ENCODE measurements around the gene GPHA2. TPM values are rescaled to one million over a fixed set of nuclear protein-coding genes. Genes with fewer than 3 reads are reported as not detected.
A peak's percentile ranks its signal among the peaks of the same experiment; 100 is the strongest.

Gene GPHA2
- total RNA-seq, 2 donors from 2014 or later: not detected

DNA sequence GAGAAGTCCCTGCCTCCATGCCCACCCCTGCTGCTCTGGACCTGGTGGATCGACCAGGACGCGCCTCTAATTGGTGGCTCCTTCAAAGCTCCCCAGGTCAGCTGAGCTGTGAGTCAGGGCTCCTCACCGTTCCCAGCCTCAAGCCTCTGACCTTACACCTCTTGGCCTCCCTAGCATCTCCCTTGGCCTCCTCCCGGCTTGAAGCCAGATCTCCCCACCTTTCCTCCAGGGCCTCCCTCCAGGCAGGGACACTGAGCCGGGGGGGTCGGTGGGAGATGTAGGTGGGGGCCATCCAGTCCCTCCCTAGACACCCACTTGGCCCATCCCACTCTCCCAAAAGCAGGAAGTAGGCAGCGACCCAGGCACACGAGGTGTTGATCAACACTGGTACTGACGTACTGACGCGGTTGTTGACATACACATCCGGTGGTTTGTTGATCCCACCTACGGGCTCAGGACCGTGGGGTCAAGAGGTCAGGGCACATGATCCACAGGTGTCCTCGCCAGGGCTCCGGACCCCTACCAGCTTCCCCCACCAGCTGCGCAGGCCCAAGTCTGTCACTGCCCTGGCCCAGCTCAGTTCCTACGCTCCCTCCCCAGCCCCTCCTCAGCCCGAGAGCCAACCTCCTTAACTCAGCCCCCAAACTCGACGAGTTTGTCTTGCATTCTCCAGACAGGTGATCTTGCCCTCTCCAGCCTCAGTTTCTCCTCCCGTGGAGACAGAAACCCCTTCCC lies 19.5 kb downstream of the GPHA2 start:
- DNase-seq: peak; percentile 52 to 67
- intact Hi-C loops (cut with DNase I, micrococcal nuclease): no loop called here
- ATAC-seq: peak; percentile 28

DNA sequence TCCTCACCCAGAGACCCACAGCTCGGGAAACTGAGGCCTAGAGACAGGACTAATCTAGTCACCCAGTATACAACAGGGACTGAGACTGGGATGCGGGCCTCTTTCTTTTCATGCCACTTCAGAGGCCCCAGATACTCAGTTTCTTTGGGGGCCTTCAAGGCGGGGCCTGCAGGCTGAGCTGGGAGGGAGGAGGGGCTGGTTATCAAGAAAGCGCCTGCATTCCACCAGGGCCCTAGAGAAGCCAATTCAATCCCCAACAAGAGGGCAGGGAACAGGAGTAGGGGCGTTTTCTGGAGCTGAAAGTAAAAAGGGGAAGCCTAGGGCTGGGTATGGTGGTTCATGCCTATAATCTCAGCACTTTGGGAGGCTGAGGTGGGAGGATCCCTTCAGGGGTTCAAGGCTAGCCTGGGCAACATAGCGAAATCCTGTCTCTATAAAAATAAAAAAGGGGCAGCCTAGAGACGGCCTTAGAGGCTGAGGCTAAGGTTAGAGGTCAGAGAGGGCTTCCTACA lies 20.3 kb downstream of the GPHA2 start:
- no peak for ATAC-seq

DNA sequence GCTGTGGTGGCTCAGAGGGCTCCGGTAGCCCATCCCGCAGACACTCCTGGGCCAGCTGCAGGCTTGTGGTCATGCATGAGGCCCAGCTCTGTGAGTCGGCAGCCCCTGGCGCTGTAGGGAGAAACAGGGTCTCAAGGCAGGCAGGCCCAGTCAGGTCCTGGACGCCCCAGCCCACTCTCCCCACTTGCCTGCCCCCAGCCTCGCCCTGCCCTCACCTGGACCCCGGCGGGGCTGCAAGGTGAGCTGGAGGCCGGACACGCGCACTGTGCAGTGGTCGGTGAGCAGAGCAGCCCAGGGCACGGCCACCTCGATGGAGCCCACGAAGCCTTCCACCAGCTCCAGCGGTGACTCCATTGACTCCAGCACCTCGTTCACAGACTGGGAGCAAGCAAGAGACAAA lies 21.6 kb downstream of the GPHA2 start:
- no peak for ATAC-seq
- intact Hi-C loops (cut with DNase I, micrococcal nuclease): no loop called here
- DNase-seq: no peak

More for the DNA sequence above, 20.3 kb downstream of the GPHA2 start:
- DNase-seq: no peak
- intact Hi-C loops (cut with DNase I, micrococcal nuclease): no loop called here

DNA sequence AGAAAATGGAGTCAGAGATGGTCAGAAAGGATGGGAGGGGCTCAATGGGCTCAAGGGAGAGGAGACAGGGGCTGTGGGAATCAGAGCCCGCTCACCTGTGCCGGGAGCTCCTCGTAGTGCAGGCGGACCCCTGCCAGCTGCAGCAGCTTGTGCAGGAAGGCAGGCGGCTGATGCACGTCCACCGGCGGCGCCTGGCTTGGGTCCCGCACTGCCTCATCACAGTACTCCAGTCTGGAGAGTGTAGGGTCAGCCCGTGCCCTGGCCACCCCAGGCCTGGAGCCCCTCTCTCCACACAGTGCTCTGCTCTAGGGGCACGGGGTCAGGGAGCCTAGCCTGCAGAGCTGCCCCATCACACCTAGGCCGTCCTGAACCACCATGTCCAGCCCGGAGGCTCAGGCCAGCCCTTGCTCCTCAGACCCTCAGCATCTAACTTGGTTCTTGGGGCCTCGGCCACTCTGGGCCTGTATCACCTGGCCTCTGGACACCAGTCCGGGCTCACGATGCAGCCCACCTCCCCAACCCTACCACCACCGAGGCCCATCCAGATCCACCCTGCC lies 22.4 kb downstream of the GPHA2 start:
- no peak for DNase-seq
- ATAC-seq: no peak
- intact Hi-C loops (cut with DNase I, micrococcal nuclease): no loop called here

DNA sequence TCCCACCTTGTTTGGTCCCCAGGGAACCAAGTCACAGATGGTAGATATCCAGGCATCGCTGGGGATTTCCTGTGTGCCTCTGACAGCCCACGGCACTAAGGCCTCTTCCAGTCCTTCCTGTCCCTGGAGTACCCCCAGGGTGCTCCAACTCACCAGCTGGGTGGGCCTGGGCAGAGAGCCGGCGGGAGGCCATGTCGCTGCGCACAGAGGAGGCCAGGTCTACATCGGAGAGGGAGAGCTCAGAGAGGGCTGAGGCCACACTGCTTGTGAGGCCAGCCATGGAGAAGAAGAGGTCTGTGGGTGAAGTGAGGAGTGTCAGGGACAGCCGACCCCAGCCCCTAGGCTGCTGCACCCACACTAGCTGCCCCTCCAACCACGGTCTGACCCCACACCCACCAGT lies 24.0 kb downstream of the GPHA2 start:
- no peak for DNase-seq
- intact Hi-C loops (cut with DNase I, micrococcal nuclease): no loop called here
- ATAC-seq: no peak

DNA sequence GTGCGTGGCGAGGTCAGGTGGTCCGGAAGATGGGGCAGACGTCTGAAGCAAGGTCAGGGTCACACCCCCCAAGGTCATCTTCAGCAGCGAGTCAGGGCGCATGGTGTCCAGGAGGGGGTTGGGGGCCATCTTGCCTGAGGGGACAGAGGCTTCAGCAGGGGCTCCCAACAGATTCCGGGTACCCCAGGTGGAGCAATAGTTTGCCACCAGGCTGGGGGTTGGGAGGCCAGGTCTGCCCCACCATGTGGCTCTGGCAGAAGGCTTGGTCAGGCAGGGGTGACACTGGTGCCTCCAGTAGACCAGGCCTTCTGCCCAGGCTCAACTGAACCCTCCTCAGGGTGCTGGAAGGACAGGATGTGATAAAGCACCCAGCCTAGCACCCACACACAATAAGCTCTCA lies 24.6 kb downstream of the GPHA2 start:
- intact Hi-C loops (cut with DNase I, micrococcal nuclease): no loop called here
- DNase-seq (no peak), ATAC-seq (no peak)

DNA sequence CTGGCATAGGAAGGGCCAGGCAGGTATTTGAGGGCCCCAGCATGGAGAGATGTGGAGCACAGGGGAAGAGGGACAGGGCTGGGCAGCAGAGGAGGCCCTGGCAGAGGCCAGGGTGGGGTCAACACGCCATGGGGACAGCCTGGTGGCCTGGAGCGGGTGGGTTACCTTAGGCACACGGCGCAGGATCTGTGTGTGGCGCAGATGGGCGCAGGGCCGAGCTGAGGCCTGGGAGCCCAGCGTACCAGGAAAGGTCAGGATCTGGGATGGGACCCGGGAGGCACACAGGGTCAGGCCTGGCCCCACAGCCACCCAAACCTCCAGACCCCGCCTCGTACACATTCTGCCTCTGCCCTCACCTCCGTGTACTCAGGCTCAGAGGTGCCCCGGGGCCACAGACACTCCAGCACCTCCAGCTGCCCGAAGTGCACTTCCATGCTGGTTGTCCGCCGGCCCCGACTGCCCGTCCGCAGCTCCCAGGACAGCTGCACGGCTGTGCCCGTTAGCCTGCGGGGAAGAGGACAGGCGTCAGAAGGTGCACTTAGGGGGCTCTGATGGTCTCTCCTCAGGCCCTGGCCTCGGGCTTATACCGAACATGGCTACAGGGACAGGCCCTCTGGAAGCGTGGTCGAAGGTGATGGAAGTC lies 25.1 kb downstream of the GPHA2 start:
- DNase-seq (no peak), ATAC-seq (no peak)
- intact Hi-C loops (cut with DNase I, micrococcal nuclease): no loop called here

DNA sequence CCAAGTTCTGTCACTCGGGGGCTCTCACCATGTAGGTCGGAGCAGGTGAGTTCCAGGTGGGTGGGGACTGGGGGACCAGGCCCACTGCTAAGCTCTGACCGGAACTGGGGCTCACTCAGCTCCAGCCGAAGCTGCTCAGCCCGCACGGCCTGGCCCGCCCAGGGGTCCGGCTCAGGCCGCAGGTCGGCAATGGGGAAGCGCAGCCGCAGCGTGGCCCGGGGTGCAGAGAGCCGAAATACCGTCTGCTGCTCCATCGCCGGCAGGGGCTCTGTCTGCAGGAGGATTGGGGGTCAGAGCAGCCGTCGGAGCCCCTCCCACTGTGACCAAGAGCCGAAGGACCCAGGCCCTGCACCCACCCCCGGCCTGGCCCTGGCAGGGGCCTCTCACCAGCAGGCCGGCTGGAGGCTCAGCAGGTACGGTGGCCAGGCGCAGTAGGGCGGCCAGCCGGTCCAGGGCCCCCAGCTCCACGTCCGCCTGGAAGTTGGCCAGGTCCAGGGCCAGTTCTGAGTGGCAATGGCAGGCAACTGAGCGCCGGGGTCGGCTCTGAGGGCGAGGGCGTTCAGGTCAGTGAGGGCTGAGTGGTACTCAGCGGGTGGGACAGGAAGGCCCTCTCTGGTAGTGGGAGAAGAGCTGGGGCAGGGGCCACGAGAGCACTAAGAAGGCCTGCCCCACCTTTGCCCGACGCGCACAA lies 25.9 kb downstream of the GPHA2 start:
- intact Hi-C loops (cut with DNase I, micrococcal nuclease): no loop called here
- no peak for ATAC-seq

DNA sequence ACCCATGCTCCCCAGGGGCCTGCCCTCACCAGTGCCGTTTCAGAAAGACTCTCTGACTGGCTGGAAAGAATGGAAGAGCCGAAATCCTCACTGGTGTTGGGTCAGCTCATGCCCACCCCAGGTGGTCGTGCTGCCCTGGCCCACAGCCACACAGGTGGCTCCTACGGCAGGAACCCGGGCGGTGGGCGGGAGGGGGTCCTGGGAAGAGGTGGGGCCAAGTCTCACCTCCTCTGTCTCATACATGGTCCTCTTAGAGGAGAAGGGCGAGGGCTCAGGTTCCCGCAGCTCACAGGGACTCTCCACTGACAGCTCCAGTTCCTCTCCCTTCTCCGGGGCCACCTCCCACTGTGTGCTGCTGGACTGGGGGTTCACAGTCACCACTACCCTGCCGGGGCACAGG lies 26.9 kb downstream of the GPHA2 start:
- no peak for DNase-seq
- ATAC-seq: no peak
- intact Hi-C loops (cut with DNase I, micrococcal nuclease): no loop called here

More for the DNA sequence above, 25.9 kb downstream of the GPHA2 start:
- no peak for DNase-seq

DNA sequence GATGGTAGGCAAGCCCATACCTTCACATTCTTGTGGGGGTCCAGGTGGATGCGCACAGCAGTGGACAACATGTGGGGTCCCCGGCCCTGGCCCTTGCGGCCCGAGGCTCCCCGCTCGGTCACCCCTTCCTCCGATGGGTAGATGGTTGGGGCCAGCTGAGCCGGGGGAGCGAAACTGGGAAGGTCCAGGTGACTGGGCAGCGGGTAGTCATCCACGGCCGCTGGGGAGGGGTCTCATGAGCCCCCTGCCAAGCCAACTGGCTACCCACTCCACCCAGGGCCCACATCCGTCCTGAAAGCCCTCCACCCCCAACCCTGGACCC lies 29.4 kb downstream of the GPHA2 start:
- ATAC-seq (no peak), DNase-seq (no peak)
- intact Hi-C loops (cut with DNase I, micrococcal nuclease): no loop called here

DNA sequence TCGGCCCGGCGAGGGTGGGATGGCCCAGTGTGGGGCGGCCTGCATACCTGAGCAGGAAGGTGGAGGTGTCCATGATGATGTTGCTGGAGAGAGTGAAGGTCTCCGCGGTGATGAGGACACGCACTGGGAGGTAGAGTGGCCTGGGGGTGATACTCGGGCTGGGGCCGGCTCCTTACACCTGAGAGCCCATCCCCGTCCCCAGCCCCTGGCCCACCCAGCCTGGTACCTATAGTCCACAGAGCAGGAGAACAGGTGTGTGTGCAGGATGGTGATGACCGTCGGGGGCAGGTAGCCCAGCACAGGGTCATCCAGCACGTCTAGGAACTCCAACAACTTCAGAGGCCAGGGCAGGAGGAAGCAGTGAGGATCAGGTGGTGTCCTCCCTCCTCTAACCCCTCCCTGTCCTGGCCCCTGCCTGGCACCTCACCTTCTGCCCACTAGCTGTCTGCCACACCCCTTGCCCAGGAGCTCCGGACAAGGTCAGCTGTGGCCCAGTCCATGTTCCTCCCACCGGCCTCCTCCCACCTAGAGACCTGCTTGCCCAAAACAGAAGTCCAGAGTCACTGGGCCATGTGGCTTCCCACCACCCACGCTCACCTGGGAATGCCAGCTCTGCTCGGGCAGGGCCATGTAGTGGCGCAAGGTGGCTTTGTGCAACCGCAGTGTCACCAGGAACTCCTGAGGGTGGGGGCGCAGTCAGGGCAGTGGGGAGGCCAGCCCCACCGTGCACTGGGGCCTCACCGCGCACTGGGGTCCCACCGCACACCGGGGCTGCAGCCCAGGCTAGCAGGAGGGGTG lies 30.0 kb downstream of the GPHA2 start:
- no peak for DNase-seq
- peak; percentile 38 for ATAC-seq
- intact Hi-C loops (cut with DNase I, micrococcal nuclease): no loop called here

DNA sequence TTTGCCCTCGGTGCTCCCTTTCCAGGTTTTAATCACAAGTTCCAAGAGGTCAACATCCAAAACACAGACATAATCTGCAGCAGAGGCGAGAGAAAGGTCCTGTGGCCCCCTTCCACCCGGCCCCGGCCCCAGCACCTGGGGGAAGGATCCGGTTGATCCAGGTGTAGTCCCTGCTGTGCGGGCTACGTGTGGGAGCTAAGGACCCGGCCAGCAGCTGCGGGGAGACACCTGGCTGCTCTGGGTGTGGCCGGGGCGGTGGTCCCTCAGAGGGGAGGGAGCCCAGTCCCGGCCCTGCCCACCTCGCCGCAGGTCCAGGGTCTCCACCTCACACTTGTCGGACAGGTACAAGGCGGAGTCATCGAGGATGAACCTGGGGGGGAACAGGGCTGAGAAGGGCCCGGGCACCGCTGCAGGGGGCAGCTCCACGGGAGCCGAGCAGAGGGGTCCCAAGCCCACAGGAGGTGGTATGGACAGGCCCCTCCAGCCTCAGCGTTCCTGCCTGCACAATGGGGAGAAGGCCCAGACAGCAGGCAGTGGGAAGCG lies 32.3 kb downstream of the GPHA2 start:
- no peak for ATAC-seq
- intact Hi-C loops (cut with DNase I, micrococcal nuclease): no loop called here
- no peak for DNase-seq

DNA sequence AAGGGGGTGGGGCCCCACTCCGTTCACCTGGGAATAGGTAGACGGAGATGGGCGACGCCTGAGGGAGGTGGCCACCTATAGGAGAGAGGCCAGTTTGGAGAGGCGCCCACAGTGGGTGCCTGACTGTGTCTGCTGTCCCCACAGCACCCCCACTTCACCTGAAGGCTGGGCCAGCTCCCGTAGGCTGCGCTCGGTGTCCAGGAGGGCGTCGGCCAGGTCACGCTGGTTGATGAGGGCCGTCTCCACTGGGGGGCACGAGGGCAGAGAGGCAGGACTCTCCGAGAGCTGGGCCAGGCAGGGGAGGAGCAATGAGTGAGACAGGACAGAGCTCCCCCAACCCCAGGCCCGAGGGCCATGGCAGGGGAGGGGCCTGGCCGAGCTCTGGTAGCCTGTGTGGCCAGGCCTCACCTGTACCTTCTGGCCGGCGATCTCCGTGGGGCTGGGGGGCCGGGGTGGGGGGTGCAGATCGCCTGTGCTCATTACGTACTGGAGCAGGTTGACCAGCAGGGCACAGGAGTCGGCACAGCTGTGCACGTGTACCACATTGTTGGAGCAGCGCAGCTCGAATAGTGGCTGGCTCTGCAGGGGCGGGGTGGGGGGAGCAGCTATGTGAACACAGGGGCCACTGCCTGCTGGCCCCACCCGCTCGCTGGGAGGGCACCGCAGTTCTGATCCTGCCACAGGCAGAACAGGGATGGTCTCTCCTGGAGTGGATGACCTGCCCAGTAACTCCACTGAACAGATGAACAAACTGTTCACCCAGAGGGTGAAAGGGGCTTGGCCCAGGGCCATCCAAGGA lies 33.4 kb downstream of the GPHA2 start:
- ATAC-seq: no peak

DNA sequence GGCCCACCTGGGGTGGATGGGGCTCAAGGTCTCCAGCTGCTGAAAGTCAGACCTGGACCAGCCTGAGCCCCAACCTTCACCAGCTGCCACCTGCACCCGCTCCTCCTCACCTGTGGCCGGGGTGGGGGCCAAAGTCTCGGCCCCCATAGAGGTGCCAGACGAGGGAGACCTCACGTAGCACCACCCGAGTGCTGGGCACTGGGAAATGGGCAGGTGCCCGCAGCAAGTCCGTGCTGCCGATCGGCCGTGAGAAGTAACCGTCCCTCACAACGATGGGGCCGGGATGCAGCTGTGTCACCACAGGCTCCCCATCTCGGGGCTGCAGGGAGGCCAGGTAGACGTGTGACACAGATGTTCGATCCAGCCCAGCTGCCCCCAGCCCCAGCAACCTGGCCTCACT lies 34.9 kb downstream of the GPHA2 start:
- DNase-seq (no peak), ATAC-seq (no peak)
- intact Hi-C loops (cut with DNase I, micrococcal nuclease): no loop called here

More for the DNA sequence above, 33.4 kb downstream of the GPHA2 start:
- DNase-seq: no peak
- intact Hi-C loops (cut with DNase I, micrococcal nuclease): no loop called here

DNA sequence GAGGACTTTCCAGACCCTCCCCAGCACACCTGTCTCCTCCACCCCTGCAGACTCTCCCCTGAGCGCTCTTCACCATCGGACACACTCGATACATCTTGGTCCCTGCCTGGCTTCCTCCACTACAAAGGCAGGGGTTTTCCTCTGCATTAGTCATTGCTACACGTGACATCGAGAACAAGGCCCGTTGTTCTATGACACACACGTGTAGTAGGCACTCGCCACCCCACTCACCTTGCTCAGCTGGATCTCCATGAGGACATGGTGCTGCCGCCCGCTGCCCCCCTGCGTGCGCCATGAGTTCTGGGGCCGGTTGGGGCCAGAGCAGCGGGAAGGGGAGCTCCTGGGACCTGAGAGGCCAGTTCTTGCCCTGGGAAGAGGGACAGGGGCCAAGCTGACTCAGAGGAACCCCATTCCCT lies 35.4 kb downstream of the GPHA2 start:
- ATAC-seq: no peak
- DNase-seq: no peak

DNA sequence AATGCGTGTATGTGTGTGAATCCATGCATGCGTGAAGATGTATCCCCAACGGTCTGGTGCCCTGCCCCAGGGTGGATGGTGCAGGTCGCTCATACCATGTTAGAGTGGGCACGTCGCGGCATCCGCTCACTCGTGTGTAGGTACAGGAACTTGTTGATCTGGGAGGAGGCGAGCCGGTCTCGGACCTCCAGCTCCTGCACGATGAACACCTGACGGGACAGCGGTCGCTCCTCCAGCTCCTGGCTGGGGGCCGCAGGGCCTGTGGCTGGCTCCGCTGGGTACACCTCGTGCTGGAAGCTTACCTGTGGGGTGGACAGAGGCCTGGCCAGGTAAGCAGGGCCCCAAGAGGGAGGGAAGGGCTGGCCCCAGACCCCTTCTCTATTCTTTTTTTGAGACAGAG lies 37.2 kb downstream of the GPHA2 start:
- ATAC-seq: no peak
- intact Hi-C loops (cut with DNase I, micrococcal nuclease): no loop called here

More for the DNA sequence above, 35.4 kb downstream of the GPHA2 start:
- intact Hi-C loops (cut with DNase I, micrococcal nuclease): no loop called here

DNA sequence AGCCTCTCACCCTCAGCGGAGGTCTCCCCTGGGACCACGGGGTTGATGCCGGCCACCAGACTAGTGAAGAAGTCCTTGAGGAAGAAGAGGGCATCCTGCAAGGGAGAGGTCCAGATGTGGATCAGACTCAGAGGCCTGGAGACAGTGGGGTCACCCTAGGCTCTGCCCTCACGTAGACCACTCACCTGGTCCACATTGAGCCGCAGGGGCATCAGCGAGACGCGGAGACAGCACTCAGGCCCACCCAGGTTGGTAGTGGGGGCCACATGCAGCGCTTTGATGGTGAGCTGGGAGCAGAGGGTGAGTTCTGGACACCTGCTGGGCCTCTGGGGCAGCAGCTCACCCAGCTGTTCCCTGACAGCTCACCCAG lies 37.6 kb downstream of the GPHA2 start:
- intact Hi-C loops (cut with DNase I, micrococcal nuclease): no loop called here
- DNase-seq (no peak), ATAC-seq (no peak)

More for the DNA sequence above, 37.2 kb downstream of the GPHA2 start:
- no peak for DNase-seq

All from left colon (tissue), 2 donors.